Karpas-422 (cell line): Measurements from ENCODE around the gene TMEM44. TPM values are rescaled to one million over a fixed set of nuclear protein-coding genes. Genes with fewer than 3 reads are reported as not detected.

Source experiments
- DNase-seq: peaks from one replicate; pipeline ENCODE4 v3.0.0-alpha.2; 2015
- H2AFZ ChIP-seq: fragments of 200-600 bp; sonication (generic); 2 replicates; pipeline ENCODE4 v1.6.1; 2014; ENCODE audit warnings: antibody characterized with exemption, low read length, mixed read lengths
- H3K27ac ChIP-seq: fragments of 200-600 bp; sonication (generic); 2 replicates; pipeline ENCODE4 v1.5.1; 2014; ENCODE audit warnings: mild to moderate bottlenecking, low read length, moderate library complexity
- H3K27me3 ChIP-seq: fragments of 200-600 bp; sonication (generic); 2 replicates; pipeline ENCODE4 v1.6.1; 2014; ENCODE audit warnings: low read length, mixed read lengths
- H3K36me3 ChIP-seq: fragments of 200-600 bp; sonication (generic); 2 replicates; pipeline ENCODE4 v1.6.1; 2014; ENCODE audit warnings: low read length, mixed read lengths; ENCODE audit not compliant: insufficient read depth
- H3K4me1 ChIP-seq: fragments of 200-600 bp; sonication (generic); 2 replicates; pipeline ENCODE4 v1.6.1; 2014; ENCODE audit warnings: mild to moderate bottlenecking, low read length, mixed read lengths
- H3K4me2 ChIP-seq: fragments of 200-600 bp; sonication (generic); 2 replicates; pipeline ENCODE4 v1.6.1; 2014; ENCODE audit warnings: low read length, low read depth, mild to moderate bottlenecking; ENCODE audit not compliant: poor library complexity, severe bottlenecking
- H3K4me3 ChIP-seq: fragments of 200-600 bp; sonication (generic); 2 replicates; pipeline ENCODE4 v1.5.1; 2014; ENCODE audit warnings: mild to moderate bottlenecking, antibody characterized with exemption, low read length, mixed read lengths
- H3K79me2 ChIP-seq: fragments of 200-600 bp; sonication (generic); 2 replicates; pipeline ENCODE4 v1.6.1; 2014; ENCODE audit warnings: mild to moderate bottlenecking, low read length, mixed read lengths
- H3K9ac ChIP-seq: fragments of 200-600 bp; sonication (generic); 2 replicates; pipeline ENCODE4 v1.6.0; 2014; ENCODE audit warnings: low read length
- H3K9me2 ChIP-seq: fragments of 200-600 bp; sonication (generic), shearing (Covaris generic); replicated peaks from 2 replicates; pipeline ENCODE4 v1.6.0; 2014; ENCODE audit warnings: mild to moderate bottlenecking, low read length, moderate library complexity; ENCODE audit not compliant: insufficient read depth
- H3K9me3 ChIP-seq: fragments of 300-700, 200-600 bp; sonication (generic); 2 replicates; pipeline ENCODE4 v1.6.1; 2014; ENCODE audit warnings: low read length, mixed read lengths
- H4K20me1 ChIP-seq: fragments of 200-600 bp; sonication (generic); 2 replicates; pipeline ENCODE4 v1.6.1; 2014; ENCODE audit warnings: mild to moderate bottlenecking, antibody characterized with exemption, low read length, low read depth; ENCODE audit not compliant: insufficient read depth
- total RNA-seq: library from RNA; depleted of rRNA; stranded (reverse); fragments of >200 nt; shearing (Covaris generic); gene quantifications from 2 replicates; pipeline ENCODE4 v1.2.3, GENCODE V29; 2014; ENCODE audit warnings: low replicate concordance

TMEM44 gene
- total RNA-seq, 1 experiment from 2014 or later = 10.9 TPM

DNA sequence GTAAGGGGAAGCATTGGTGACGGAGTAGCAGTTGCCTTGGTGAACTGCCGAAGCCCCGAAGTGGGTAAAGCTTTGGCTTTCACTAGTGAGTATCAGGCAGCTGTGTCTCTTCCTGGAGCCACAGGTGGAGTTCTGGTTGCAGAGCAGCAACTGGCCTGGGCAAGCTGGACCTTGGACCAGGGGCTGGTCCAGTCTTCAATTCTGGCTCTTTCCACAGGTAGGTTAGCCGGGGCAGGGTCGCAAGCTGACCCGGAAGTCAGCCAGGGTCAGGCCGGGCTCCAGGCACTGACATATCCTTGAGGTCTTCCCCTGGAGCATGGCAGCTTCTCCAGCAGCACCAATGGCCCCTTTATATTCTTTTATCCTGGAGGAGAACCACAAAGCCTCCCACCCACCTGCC lies 73.2 kb downstream of the TMEM44 start:
- Histone ChIP-seq H3K27ac (no peak overlapping the region), H2AFZ (no peak overlapping the region), H3K36me3 (no peaks in the 10 kb centered on the region), H3K79me2 (no peaks in the 10 kb centered on the region), H3K4me1 (peaks cover 11% of the 10 kb centered on the region), H4K20me1 (no peaks in the 10 kb centered on the region), H3K4me3 (no peak overlapping the region), H3K9me2 (no peaks in the 10 kb centered on the region), H3K9ac (no peak overlapping the region), H3K9me3 (no peaks in the 10 kb centered on the region), H3K27me3 (no peaks in the 10 kb centered on the region; the same call in 1 of the 2 replicates), H3K4me2 (no peak overlapping the region)
- no peak for DNase-seq

GRCh38 chr3:194559530-194559929 lies 73.7 kb downstream of the TMEM44 start:
- Histone ChIP-seq H2AFZ (no peak overlapping the region), H3K36me3 (no peaks in the 10 kb centered on the region), H3K4me2 (no peak overlapping the region), H3K27me3 (no peaks in the 10 kb centered on the region; the same call in 1 of the 2 replicates), H3K9me2 (no peaks in the 10 kb centered on the region), H3K4me1 (peaks cover 11% of the 10 kb centered on the region), H4K20me1 (no peaks in the 10 kb centered on the region), H3K27ac (no peak overlapping the region), H3K4me3 (no peak overlapping the region), H3K9me3 (no peaks in the 10 kb centered on the region), H3K9ac (no peak overlapping the region), H3K79me2 (no peaks in the 10 kb centered on the region)
- DNase-seq = no peak

- Histone ChIP-seq H3K4me3 (peak overlapping the region; percentile 57), H3K9me2 (no peaks in the 10 kb centered on the region), H3K36me3 (no peaks in the 10 kb centered on the region), H3K4me2 (peak overlapping the region; percentile 67), H3K27ac (no peak overlapping the region), H3K79me2 (no peaks in the 10 kb centered on the region), H2AFZ (peak overlapping the region; percentile 99), H4K20me1 (no peaks in the 10 kb centered on the region), H3K27me3 (no peaks in the 10 kb centered on the region), H3K4me1 (peaks cover 11% of the 10 kb centered on the region), H3K9me3 (no peaks in the 10 kb centered on the region), H3K9ac (peak overlapping the region; percentile 59)
- peak; percentile 74 for DNase-seq
These were observed 76.8 kb downstream of the TMEM44 start for GRCh38 chr3:194556086-194557056.

- H3K27me3 ChIP-seq = no peaks in the 10 kb centered on the region
- DNase-seq = no peak
- peak overlapping the region; percentile 99; the same call in 1 of the 2 replicates for H2AFZ ChIP-seq
- no peaks in the 10 kb centered on the region for H3K79me2 ChIP-seq
- H3K4me2 ChIP-seq = no peak overlapping the region
- H3K9ac ChIP-seq = no peak overlapping the region
- no peaks in the 10 kb centered on the region for H3K9me3 ChIP-seq
- H3K36me3 ChIP-seq = no peaks in the 10 kb centered on the region
- H3K4me3 ChIP-seq = no peak overlapping the region
- H4K20me1 ChIP-seq = no peaks in the 10 kb centered on the region
- peaks cover 11% of the 10 kb centered on the region for H3K4me1 ChIP-seq
- no peaks in the 10 kb centered on the region for H3K9me2 ChIP-seq
- no peak overlapping the region for H3K27ac ChIP-seq
These were observed 77.8 kb downstream of the TMEM44 start for GRCh38 chr3:194555175-194556062.

GRCh38 chr3:194554473-194555123 lies 78.6 kb downstream of the TMEM44 start:
- no peak overlapping the region for H3K4me3 ChIP-seq
- no peaks in the 10 kb centered on the region for H3K36me3 ChIP-seq
- no peak overlapping the region for H2AFZ ChIP-seq
- no peak overlapping the region for H3K4me2 ChIP-seq
- H3K27me3 ChIP-seq = no peaks in the 10 kb centered on the region
- no peak overlapping the region for H3K27ac ChIP-seq
- no peaks in the 10 kb centered on the region for H3K9me3 ChIP-seq
- no peaks in the 10 kb centered on the region for H3K79me2 ChIP-seq
- H4K20me1 ChIP-seq = no peaks in the 10 kb centered on the region
- peaks cover 11% of the 10 kb centered on the region for H3K4me1 ChIP-seq
- no peak overlapping the region for H3K9ac ChIP-seq
- DNase-seq = no peak
- H3K9me2 ChIP-seq = no peaks in the 10 kb centered on the region

GRCh38 chr3:194552327-194552949 lies 80.8 kb downstream of the TMEM44 start:
- no peak overlapping the region for H3K27ac ChIP-seq
- no peak overlapping the region for H2AFZ ChIP-seq
- H3K9ac ChIP-seq = no peak overlapping the region
- H4K20me1 ChIP-seq = no peaks in the 10 kb centered on the region
- no peak overlapping the region for H3K4me3 ChIP-seq
- no peaks in the 10 kb centered on the region for H3K9me2 ChIP-seq
- no peak for DNase-seq
- no peak overlapping the region for H3K4me2 ChIP-seq
- no peaks in the 10 kb centered on the region for H3K79me2 ChIP-seq
- no peaks in the 10 kb centered on the region for H3K36me3 ChIP-seq
- peaks cover 11% of the 10 kb centered on the region for H3K4me1 ChIP-seq
- no peaks in the 10 kb centered on the region for H3K27me3 ChIP-seq
- no peaks in the 10 kb centered on the region for H3K9me3 ChIP-seq

GRCh38 chr3:194549853-194550252 lies 83.4 kb downstream of the TMEM44 start:
- no peaks in the 10 kb centered on the region for H3K79me2 ChIP-seq
- H3K36me3 ChIP-seq = no peaks in the 10 kb centered on the region
- H3K4me1 ChIP-seq = no peaks in the 10 kb centered on the region
- H3K9me3 ChIP-seq = peaks cover 5% of the 10 kb centered on the region; the same call in 1 of the 2 replicates
- H3K27me3 ChIP-seq = no peaks in the 10 kb centered on the region
- no peaks in the 10 kb centered on the region for H3K9me2 ChIP-seq
- H3K9ac ChIP-seq = no peak overlapping the region
- no peak overlapping the region for H2AFZ ChIP-seq
- DNase-seq = no peak
- no peak overlapping the region for H3K4me3 ChIP-seq
- no peaks in the 10 kb centered on the region for H4K20me1 ChIP-seq
- H3K27ac ChIP-seq = no peak overlapping the region
- H3K4me2 ChIP-seq = no peak overlapping the region
